Naive B cell (primary cell): Measurements from ENCODE around the gene BMPER. TPM values are rescaled to one million over a fixed set of nuclear protein-coding genes. Genes with fewer than 3 reads are reported as not detected.

ENCODE experiments used
- ATAC-seq, 2 donors: fragments of 150-1000 bp; cut with Tn5 transposase; 2 replicates each; pipeline ENCODE4 v1.10.0; 2021; ENCODE audit warnings: low read depth in 2 of 2, mild to moderate bottlenecking in 2 of 2, moderate library complexity in 2 of 2
- DNase-seq: peaks from one replicate; pipeline ENCODE4 v3.0.0; 2022
- H3K27ac Mint-ChIP-seq, 6 donors: one replicate each; pipeline ENCODE4 v1.8.0; 2020 to 2022; ENCODE audit warnings: mild to moderate bottlenecking in 6 of 6, mixed read lengths in 6 of 6, moderate library complexity in 5 of 6, inconsistent platforms in 2 of 6
- H3K27me3 Mint-ChIP-seq, 3 donors: one replicate each; pipeline ENCODE4 v1.8.0; 2021 to 2022; ENCODE audit warnings: mixed read lengths in 3 of 3, mild to moderate bottlenecking in 1 of 3
- H3K36me3 Mint-ChIP-seq, 2 donors: one replicate each; pipeline ENCODE4 v1.8.0; 2020 to 2022; ENCODE audit warnings: mixed read lengths in 2 of 2, inconsistent platforms in 1 of 2, mild to moderate bottlenecking in 1 of 2
- H3K4me1 Mint-ChIP-seq, 3 donors: one replicate each; pipeline ENCODE4 v1.8.0; 2020 to 2022; ENCODE audit warnings: mixed read lengths in 3 of 3, inconsistent platforms in 1 of 3, mild to moderate bottlenecking in 1 of 3, moderate library complexity in 1 of 3
- H3K4me3 Mint-ChIP-seq, 8 donors: one replicate each; pipeline ENCODE4 v1.8.0; 2020 to 2022; ENCODE audit warnings: mild to moderate bottlenecking in 8 of 8, mixed read lengths in 8 of 8, moderate library complexity in 8 of 8, inconsistent platforms in 2 of 8
- H3K9me3 Mint-ChIP-seq, 7 donors: one replicate each; pipeline ENCODE4 v1.8.0; 2020 to 2022; ENCODE audit warnings: mixed read lengths in 7 of 7, mild to moderate bottlenecking in 5 of 7, inconsistent platforms in 2 of 7, moderate library complexity in 1 of 7
- polyA plus RNA-seq, 6 donors: library from polyadenylated mRNA; unstranded; fragments of 300-500 nt; fragmentation: Illumina TruSeq; gene quantifications; one replicate each; pipeline ENCODE4 v1.2.3, GENCODE V29; 2021; ENCODE audit warnings: low read depth in 6 of 6

BMPER gene
- polyA plus RNA-seq, 6 donors from 2014 or later: not detected

GRCh38 chr7:34083440-34083839 is 178.1 kb downstream of the BMPER start:
- peaks cover 0 to 4% (median 0%) of the 10 kb centered on the region in 3 donors for H3K27me3 Mint-ChIP-seq
- H3K4me1 Mint-ChIP-seq: no peaks in the 10 kb centered on the region
- H3K9me3 Mint-ChIP-seq: peaks cover 0 to 5% (median 2%) of the 10 kb centered on the region in 7 donors
- peak overlapping the region in 1 of 6 donors; percentile 37 for H3K27ac Mint-ChIP-seq
- H3K36me3 Mint-ChIP-seq: no peaks in the 10 kb centered on the region
- DNase-seq (no peak), ATAC-seq (no peak)
- no peak overlapping the region for H3K4me3 Mint-ChIP-seq

- no peak for ATAC-seq
- peaks cover 0 to 5% (median 0%) of the 10 kb centered on the region in 7 donors for H3K9me3 Mint-ChIP-seq
These were observed 179.3 kb downstream of the BMPER start for GRCh38 chr7:34084651-34085050.

GRCh38 chr7:34086064-34086463 is 180.7 kb downstream of the BMPER start:
- H3K4me1 Mint-ChIP-seq: no peaks in the 10 kb centered on the region
- H3K4me3 Mint-ChIP-seq: no peak overlapping the region
- H3K9me3 Mint-ChIP-seq: peaks cover 0 to 5% (median 0%) of the 10 kb centered on the region in 7 donors
- DNase-seq: no peak
- no peaks in the 10 kb centered on the region for H3K36me3 Mint-ChIP-seq
- peaks cover 0 to 4% (median 0%) of the 10 kb centered on the region in 3 donors for H3K27me3 Mint-ChIP-seq
- no peak for ATAC-seq
- H3K27ac Mint-ChIP-seq: no peak overlapping the region

More at GRCh38 chr7:34084651-34085050, 179.3 kb downstream of the BMPER start:
- no peak for DNase-seq
- Mint-ChIP-seq H3K27me3 (peaks cover 0 to 4% (median 0%) of the 10 kb centered on the region in 3 donors), H3K4me1 (no peaks in the 10 kb centered on the region), H3K27ac (no peak overlapping the region), H3K4me3 (no peak overlapping the region), H3K36me3 (no peaks in the 10 kb centered on the region)

GRCh38 chr7:34086981-34087380 is 181.6 kb downstream of the BMPER start:
- peaks cover 0 to 4% (median 0%) of the 10 kb centered on the region in 7 donors for H3K9me3 Mint-ChIP-seq
- no peak for ATAC-seq
- no peaks in the 10 kb centered on the region for H3K4me1 Mint-ChIP-seq
- H3K27me3 Mint-ChIP-seq: peaks cover 0 to 4% (median 0%) of the 10 kb centered on the region in 3 donors
- no peak overlapping the region for H3K27ac Mint-ChIP-seq
- no peaks in the 10 kb centered on the region for H3K36me3 Mint-ChIP-seq
- peak overlapping the region in 1 of 8 donors; percentile 25 for H3K4me3 Mint-ChIP-seq
- no peak for DNase-seq

GRCh38 chr7:34087892-34088891 is 182.9 kb downstream of the BMPER start:
- H3K27ac Mint-ChIP-seq: no peak overlapping the region
- H3K4me3 Mint-ChIP-seq: no peak overlapping the region
- ATAC-seq: no peak
- DNase-seq: no peak
- H3K36me3 Mint-ChIP-seq: no peaks in the 10 kb centered on the region
- no peaks in the 10 kb centered on the region for H3K27me3 Mint-ChIP-seq
- peaks cover 0 to 6% (median 4%) of the 10 kb centered on the region in 7 donors for H3K9me3 Mint-ChIP-seq
- H3K4me1 Mint-ChIP-seq: no peaks in the 10 kb centered on the region

GRCh38 chr7:34090816-34091215 is 185.5 kb downstream of the BMPER start:
- no peak for DNase-seq
- no peak overlapping the region for H3K27ac Mint-ChIP-seq
- H3K36me3 Mint-ChIP-seq: no peaks in the 10 kb centered on the region
- H3K4me1 Mint-ChIP-seq: no peaks in the 10 kb centered on the region
- H3K4me3 Mint-ChIP-seq: no peak overlapping the region
- H3K27me3 Mint-ChIP-seq: no peaks in the 10 kb centered on the region
- ATAC-seq: no peak
- H3K9me3 Mint-ChIP-seq: peaks cover 0 to 10% (median 5%) of the 10 kb centered on the region in 7 donors

GRCh38 chr7:34091321-34091917 is 186.1 kb downstream of the BMPER start:
- no peak for ATAC-seq
- no peak overlapping the region for H3K4me3 Mint-ChIP-seq
- no peak overlapping the region for H3K27ac Mint-ChIP-seq
- H3K36me3 Mint-ChIP-seq: no peaks in the 10 kb centered on the region
- no peaks in the 10 kb centered on the region for H3K4me1 Mint-ChIP-seq
- no peaks in the 10 kb centered on the region for H3K27me3 Mint-ChIP-seq
- H3K9me3 Mint-ChIP-seq: peaks cover 0 to 10% (median 5%) of the 10 kb centered on the region in 7 donors
- DNase-seq: no peak

- peaks cover 0 to 10% (median 5%) of the 10 kb centered on the region in 7 donors for H3K9me3 Mint-ChIP-seq
- no peaks in the 10 kb centered on the region for H3K4me1 Mint-ChIP-seq
- peaks cover 0 to 5% (median 0%) of the 10 kb centered on the region in 3 donors for H3K27me3 Mint-ChIP-seq
- DNase-seq: no peak
- no peaks in the 10 kb centered on the region for H3K36me3 Mint-ChIP-seq
- H3K4me3 Mint-ChIP-seq: no peak overlapping the region
- H3K27ac Mint-ChIP-seq: no peak overlapping the region
- no peak for ATAC-seq
These were observed 187.9 kb downstream of the BMPER start for GRCh38 chr7:34093276-34093675.

- no peak overlapping the region for H3K4me3 Mint-ChIP-seq
- no peaks in the 10 kb centered on the region for H3K36me3 Mint-ChIP-seq
- peaks cover 0 to 12% (median 0%) of the 10 kb centered on the region in 3 donors for H3K27me3 Mint-ChIP-seq
These were observed 190.9 kb downstream of the BMPER start for GRCh38 chr7:34096198-34096651.

GRCh38 chr7:34096777-34097176 is 191.4 kb downstream of the BMPER start:
- Mint-ChIP-seq H3K4me1 (no peaks in the 10 kb centered on the region), H3K27ac (no peak overlapping the region), H3K4me3 (no peak overlapping the region), H3K36me3 (no peaks in the 10 kb centered on the region), H3K27me3 (peaks cover 0 to 12% (median 0%) of the 10 kb centered on the region in 3 donors), H3K9me3 (peaks cover 2 to 10% (median 5%) of the 10 kb centered on the region in 7 donors)
- DNase-seq: no peak
- no peak for ATAC-seq

More at GRCh38 chr7:34096198-34096651, 190.9 kb downstream of the BMPER start:
- Mint-ChIP-seq H3K27ac (no peak overlapping the region), H3K4me1 (no peaks in the 10 kb centered on the region), H3K9me3 (peaks cover 2 to 10% (median 5%) of the 10 kb centered on the region in 7 donors)
- ATAC-seq (no peak), DNase-seq (no peak)

GRCh38 chr7:34100661-34101060 is 195.3 kb downstream of the BMPER start:
- no peaks in the 10 kb centered on the region for H3K36me3 Mint-ChIP-seq
- DNase-seq (no peak), ATAC-seq (no peak)
- H3K27ac Mint-ChIP-seq: no peak overlapping the region
- no peaks in the 10 kb centered on the region for H3K4me1 Mint-ChIP-seq
- no peak overlapping the region for H3K4me3 Mint-ChIP-seq
- H3K9me3 Mint-ChIP-seq: peaks cover 0 to 8% (median 4%) of the 10 kb centered on the region in 7 donors
- H3K27me3 Mint-ChIP-seq: peaks cover 0 to 12% (median 5%) of the 10 kb centered on the region in 3 donors

GRCh38 chr7:34104115-34104514 is 198.8 kb downstream of the BMPER start:
- no peak overlapping the region for H3K4me3 Mint-ChIP-seq
- H3K9me3 Mint-ChIP-seq: peaks cover 0 to 13% (median 6%) of the 10 kb centered on the region in 7 donors
- no peaks in the 10 kb centered on the region for H3K36me3 Mint-ChIP-seq
- no peak overlapping the region for H3K27ac Mint-ChIP-seq
- H3K27me3 Mint-ChIP-seq: peaks cover 0 to 6% (median 5%) of the 10 kb centered on the region in 3 donors
- no peak for DNase-seq
- no peaks in the 10 kb centered on the region for H3K4me1 Mint-ChIP-seq
- no peak for ATAC-seq

GRCh38 chr7:34104992-34105391 is 199.7 kb downstream of the BMPER start:
- no peak for ATAC-seq
- Mint-ChIP-seq H3K9me3 (peaks cover 0 to 13% (median 6%) of the 10 kb centered on the region in 7 donors), H3K36me3 (no peaks in the 10 kb centered on the region), H3K4me1 (no peaks in the 10 kb centered on the region), H3K4me3 (no peak overlapping the region), H3K27ac (peak overlapping the region in 1 of 6 donors; percentile 8), H3K27me3 (peaks cover 0 to 5% (median 5%) of the 10 kb centered on the region in 3 donors)
- no peak for DNase-seq
